T-helper 17 cell (primary cell): ENCODE measurements around the gene FBXO34. TPM values are rescaled to one million over a fixed set of nuclear protein-coding genes. Genes with fewer than 3 reads are reported as not detected.
"Not testable (repeated sequence)": the region's sequence is repeated elsewhere in the genome, so short reads cannot be mapped to it uniquely, and the experiment has no call there.

Experiments
- ATAC-seq: fragments of 150-1000 bp; cut with Tn5 transposase; 2 replicates; pipeline ENCODE4 v1.10.0; 2021; ENCODE audit warnings: mild to moderate bottlenecking, moderate library complexity
- DNase-seq, 3 donors: peaks; one replicate each; pipeline versions ENCODE4 v3.0.0 to v3.0.0-alpha.2; 2020 to 2021
- H3K9me3 ChIP-seq: one replicate; pipeline ENCODE4 v1.7.0; 2013; ENCODE audit warnings: low read length, mild to moderate bottlenecking; ENCODE audit not compliant: control insufficient read depth, poor library complexity, severe bottlenecking
- H3K27ac Mint-ChIP-seq: one replicate; pipeline ENCODE4 v1.8.0; 2022; ENCODE audit warnings: mild to moderate bottlenecking, moderate library complexity, mixed read lengths
- H3K27me3 Mint-ChIP-seq: one replicate; pipeline ENCODE4 v1.8.0; 2022; ENCODE audit warnings: mixed read lengths
- H3K36me3 Mint-ChIP-seq: one replicate; pipeline ENCODE4 v1.8.0; 2022; ENCODE audit warnings: low read depth, mixed read lengths
- H3K4me1 Mint-ChIP-seq: one replicate; pipeline ENCODE4 v1.8.0; 2022; ENCODE audit warnings: mild to moderate bottlenecking, mixed read lengths
- H3K4me3 Mint-ChIP-seq: one replicate; pipeline ENCODE4 v1.8.0; 2022; ENCODE audit warnings: mild to moderate bottlenecking, moderate library complexity, mixed read lengths
- total RNA-seq, 4 donors: library from RNA in 2 of 4; stranded (reverse) in 2 of 4; gene quantifications; one replicate each; pipeline ENCODE4 v1.2.3 and lab custom pipeline; 2022 to 2026

The FBXO34 gene
- total RNA-seq, 2 donors from 2014 or later, result 20.5 to 27.8 TPM

- H3K36me3 Mint-ChIP-seq, result peaks cover 12% of the 10 kb centered on the region
- H3K27ac Mint-ChIP-seq, result peak overlapping the region; percentile 89
- H3K9me3 ChIP-seq, result no peaks in the 10 kb centered on the region
- H3K27me3 Mint-ChIP-seq, result no peaks in the 10 kb centered on the region
- DNase-seq (no peak), ATAC-seq (no peak)
- H3K4me3 Mint-ChIP-seq, result peak overlapping the region; percentile 41
- peaks cover 18% of the 10 kb centered on the region for H3K4me1 Mint-ChIP-seq
Observed at GRCh38 chr14:55372423-55372822, 101.2 kb downstream of the FBXO34 start.

GRCh38 chr14:55372825-55373224 is 101.6 kb downstream of the FBXO34 start:
- Mint-ChIP-seq H3K27ac (peak overlapping the region; percentile 89), H3K4me3 (no peak overlapping the region), H3K4me1 (peaks cover 18% of the 10 kb centered on the region), H3K36me3 (peaks cover 12% of the 10 kb centered on the region), H3K27me3 (no peaks in the 10 kb centered on the region)
- DNase-seq, result no peak
- no peak for ATAC-seq
- H3K9me3 ChIP-seq, result no peaks in the 10 kb centered on the region

- Mint-ChIP-seq H3K4me1 (peaks cover 22% of the 10 kb centered on the region), H3K27me3 (no peaks in the 10 kb centered on the region), H3K27ac (peak overlapping the region; percentile 89), H3K4me3 (peak overlapping the region; percentile 62), H3K36me3 (peaks cover 12% of the 10 kb centered on the region)
- no peak for DNase-seq
- no peaks in the 10 kb centered on the region for H3K9me3 ChIP-seq
- ATAC-seq, result peak; percentile 94
Observed at GRCh38 chr14:55373784-55374705, 102.8 kb downstream of the FBXO34 start.

GRCh38 chr14:55374771-55375170 is 103.5 kb downstream of the FBXO34 start:
- Mint-ChIP-seq H3K4me3 (peak overlapping the region; percentile 62), H3K36me3 (peaks cover 11% of the 10 kb centered on the region), H3K27ac (peak overlapping the region; percentile 89), H3K27me3 (no peaks in the 10 kb centered on the region), H3K4me1 (peaks cover 22% of the 10 kb centered on the region)
- no peaks in the 10 kb centered on the region for H3K9me3 ChIP-seq
- DNase-seq, result no peak
- ATAC-seq, result no peak

GRCh38 chr14:55377236-55377635 is 106.0 kb downstream of the FBXO34 start:
- peaks cover 6% of the 10 kb centered on the region for H3K36me3 Mint-ChIP-seq
- no peak for ATAC-seq
- H3K27ac Mint-ChIP-seq, result peak overlapping the region; percentile 89

GRCh38 chr14:55381040-55381439 is 109.8 kb downstream of the FBXO34 start:
- Mint-ChIP-seq H3K4me1 (peaks cover 17% of the 10 kb centered on the region), H3K27ac (no peak overlapping the region), H3K4me3 (no peak overlapping the region), H3K27me3 (no peaks in the 10 kb centered on the region), H3K36me3 (peaks cover 13% of the 10 kb centered on the region)
- no peaks in the 10 kb centered on the region for H3K9me3 ChIP-seq
- DNase-seq, result no peak
- no peak for ATAC-seq

More at GRCh38 chr14:55377236-55377635, 106.0 kb downstream of the FBXO34 start:
- H3K4me3 Mint-ChIP-seq, result no peak overlapping the region
- H3K27me3 Mint-ChIP-seq, result no peaks in the 10 kb centered on the region
- H3K4me1 Mint-ChIP-seq, result peaks cover 22% of the 10 kb centered on the region
- H3K9me3 ChIP-seq, result no peaks in the 10 kb centered on the region
- DNase-seq, result no peak

GRCh38 chr14:55381561-55381960 is 110.3 kb downstream of the FBXO34 start:
- no peak overlapping the region for H3K4me3 Mint-ChIP-seq
- no peaks in the 10 kb centered on the region for H3K27me3 Mint-ChIP-seq
- H3K27ac Mint-ChIP-seq, result peak overlapping the region; percentile 37
- H3K4me1 Mint-ChIP-seq, result peaks cover 22% of the 10 kb centered on the region
- no peaks in the 10 kb centered on the region for H3K9me3 ChIP-seq
- peaks cover 14% of the 10 kb centered on the region for H3K36me3 Mint-ChIP-seq
- DNase-seq, result no peak
- ATAC-seq, result no peak

GRCh38 chr14:55382483-55382882 is 111.3 kb downstream of the FBXO34 start:
- DNase-seq, result no peak
- H3K4me3 Mint-ChIP-seq, result no peak overlapping the region
- no peak overlapping the region for H3K27ac Mint-ChIP-seq
- no peaks in the 10 kb centered on the region for H3K9me3 ChIP-seq
- ATAC-seq, result no peak
- peaks cover 28% of the 10 kb centered on the region for H3K4me1 Mint-ChIP-seq
- peaks cover 14% of the 10 kb centered on the region for H3K36me3 Mint-ChIP-seq
- no peaks in the 10 kb centered on the region for H3K27me3 Mint-ChIP-seq

- not testable (repeated sequence) for H3K4me3 Mint-ChIP-seq, H3K27me3 Mint-ChIP-seq, H3K9me3 ChIP-seq, DNase-seq, ATAC-seq
- H3K36me3 Mint-ChIP-seq, result peaks cover 14% of the 10 kb centered on the region
- peaks cover 30% of the 10 kb centered on the region for H3K4me1 Mint-ChIP-seq
- peak overlapping the region; percentile 53 for H3K27ac Mint-ChIP-seq
Observed at GRCh38 chr14:55383056-55383466, 111.8 kb downstream of the FBXO34 start.

- H3K4me1 Mint-ChIP-seq, result peaks cover 27% of the 10 kb centered on the region
Observed at GRCh38 chr14:55383541-55384140, 112.4 kb downstream of the FBXO34 start.

GRCh38 chr14:55384536-55384935 is 113.3 kb downstream of the FBXO34 start:
- DNase-seq, result no peak
- no peak overlapping the region for H3K4me3 Mint-ChIP-seq
- no peak for ATAC-seq
- H3K36me3 Mint-ChIP-seq, result peaks cover 16% of the 10 kb centered on the region
- peaks cover 31% of the 10 kb centered on the region for H3K4me1 Mint-ChIP-seq
- no peaks in the 10 kb centered on the region for H3K9me3 ChIP-seq
- no peaks in the 10 kb centered on the region for H3K27me3 Mint-ChIP-seq
- peak overlapping the region; percentile 24 for H3K27ac Mint-ChIP-seq

More at GRCh38 chr14:55383541-55384140, 112.4 kb downstream of the FBXO34 start:
- DNase-seq (no peak), ATAC-seq (no peak)
- Mint-ChIP-seq H3K36me3 (peaks cover 14% of the 10 kb centered on the region), H3K27ac (peak overlapping the region; percentile 53), H3K27me3 (no peaks in the 10 kb centered on the region), H3K4me3 (no peak overlapping the region)
- no peaks in the 10 kb centered on the region for H3K9me3 ChIP-seq

GRCh38 chr14:55386037-55386808 is 115.0 kb downstream of the FBXO34 start:
- H3K4me1 Mint-ChIP-seq, result peaks cover 29% of the 10 kb centered on the region
- DNase-seq (no peak), ATAC-seq (peak; percentile 72)
- peaks cover 16% of the 10 kb centered on the region for H3K36me3 Mint-ChIP-seq
- H3K27me3 Mint-ChIP-seq, result no peaks in the 10 kb centered on the region
- H3K27ac Mint-ChIP-seq, result peak overlapping the region; percentile 89
- no peaks in the 10 kb centered on the region for H3K9me3 ChIP-seq
- peak overlapping the region; percentile 76 for H3K4me3 Mint-ChIP-seq

GRCh38 chr14:55387121-55387520 is 115.9 kb downstream of the FBXO34 start:
- Mint-ChIP-seq H3K27me3 (no peaks in the 10 kb centered on the region), H3K4me3 (peak overlapping the region; percentile 86), H3K4me1 (peaks cover 26% of the 10 kb centered on the region), H3K36me3 (peaks cover 16% of the 10 kb centered on the region), H3K27ac (peak overlapping the region; percentile 89)
- ATAC-seq (no peak), DNase-seq (no peak)
- no peaks in the 10 kb centered on the region for H3K9me3 ChIP-seq
